CD14-positive monocyte (primary cell): ENCODE measurements around the gene MCOLN2. TPM values are rescaled to one million over a fixed set of nuclear protein-coding genes. Genes with fewer than 3 reads are reported as not detected.

Experiments
- DNase-seq, 3 donors: peaks; one replicate each; pipeline ENCODE4 v3.0.0-alpha.2; 2011 to 2022
- H2AFZ ChIP-seq: 2 replicates; pipeline ENCODE4 v1.6.0; 2012; ENCODE audit warnings: mild to moderate bottlenecking, low read depth, low read length, inconsistent platforms; ENCODE audit not compliant: insufficient read depth, poor library complexity, severe bottlenecking
- H3K27ac ChIP-seq, 2 donors: 1 replicate in 1 of 2; 2 replicates in 1 of 2; pipeline ENCODE4 v1.5.1; 2012 to 2013; ENCODE audit warnings: low read length in 2 of 2, control low read depth in 1 of 2, inconsistent platforms in 1 of 2, low read depth in 1 of 2, mild to moderate bottlenecking in 1 of 2
- H3K27me3 ChIP-seq, 2 donors: one replicate each; pipeline versions ENCODE4 v1.6.0 to v1.6.1; 2011 to 2013; ENCODE audit warnings: low read length in 2 of 2; ENCODE audit not compliant: control insufficient read depth in 2 of 2, insufficient read depth in 2 of 2
- H3K36me3 ChIP-seq, 2 donors: replicated peaks in 1 of 2; 1 replicate in 1 of 2; 2 replicates in 1 of 2; pipeline versions ENCODE4 v1.5.1 to v1.6.1; 2012 to 2013; ENCODE audit warnings: low read length in 2 of 2, control low read depth in 1 of 2, inconsistent platforms in 1 of 2, mild to moderate bottlenecking in 1 of 2; ENCODE audit not compliant: insufficient read depth in 2 of 2, control insufficient read depth in 1 of 2
- H3K4me1 ChIP-seq, 2 donors: 1 replicate in 1 of 2; 2 replicates in 1 of 2; pipeline versions ENCODE4 v1.5.1 to v1.6.1; 2012 to 2013; ENCODE audit warnings: low read length in 2 of 2, control low read depth in 1 of 2, inconsistent platforms in 1 of 2, mild to moderate bottlenecking in 1 of 2, moderate library complexity in 1 of 2; ENCODE audit not compliant: insufficient read depth in 2 of 2, control insufficient read depth in 1 of 2
- H3K4me2 ChIP-seq: replicated peaks from 2 replicates; pipeline ENCODE3; 2012; ENCODE audit warnings: low read length, moderate library complexity, mild to moderate bottlenecking; ENCODE audit not compliant: poor library complexity, severe bottlenecking; ENCODE audit errors: extremely low read depth
- H3K4me3 ChIP-seq, 3 experiments: fragments of 200-600 bp in 1 of 3; sonication (generic) in 1 of 3; replicated peaks in 1 of 3; 1 replicate in 2 of 3; 2 replicates in 1 of 3; pipeline ENCODE4 v1.5.1; 2011 to 2013; ENCODE audit warnings: low read length in 3 of 3, mild to moderate bottlenecking in 3 of 3, control low read depth in 2 of 3, low read depth in 2 of 3, inconsistent platforms in 1 of 3, moderate library complexity in 1 of 3
- H3K79me2 ChIP-seq: 2 replicates; pipeline ENCODE4 v1.6.0; 2012; ENCODE audit warnings: mild to moderate bottlenecking, control low read depth, inconsistent platforms, low read length, moderate library complexity; ENCODE audit not compliant: insufficient read depth
- H3K9ac ChIP-seq: 2 replicates; pipeline ENCODE4 v1.6.0; 2017; ENCODE audit warnings: low read length, mild to moderate bottlenecking; ENCODE audit not compliant: insufficient read depth, poor library complexity, severe bottlenecking
- H3K9me3 ChIP-seq, 2 donors: replicated peaks in 1 of 2; 1 replicate in 1 of 2; 2 replicates in 1 of 2; pipeline versions ENCODE4 v1.5.1 to v1.6.1; 2012 to 2013; ENCODE audit warnings: low read length in 2 of 2, control low read depth in 1 of 2; ENCODE audit not compliant: control insufficient read depth in 1 of 2, insufficient read depth in 1 of 2
- H4K20me1 ChIP-seq: 2 replicates; pipeline ENCODE4 v1.6.0; 2012; ENCODE audit warnings: mild to moderate bottlenecking, low read length, control low read depth, moderate library complexity; ENCODE audit not compliant: insufficient read depth
- H3K27ac Mint-ChIP-seq, 7 donors: one replicate each; pipeline ENCODE4 v1.8.0; 2020; ENCODE audit warnings: mild to moderate bottlenecking in 7 of 7, mixed read lengths in 7 of 7, moderate library complexity in 6 of 7, inconsistent platforms in 2 of 7
- H3K27me3 Mint-ChIP-seq, 3 donors: one replicate each; pipeline ENCODE4 v1.8.0; 2021 to 2022; ENCODE audit warnings: low read depth in 3 of 3, mild to moderate bottlenecking in 3 of 3, mixed read lengths in 3 of 3, moderate library complexity in 3 of 3, inconsistent platforms in 1 of 3
- H3K36me3 Mint-ChIP-seq, 2 donors: one replicate each; pipeline ENCODE4 v1.8.0; 2020; ENCODE audit warnings: mixed read lengths in 2 of 2, inconsistent platforms in 1 of 2, mild to moderate bottlenecking in 1 of 2
- H3K4me1 Mint-ChIP-seq: one replicate; pipeline ENCODE4 v1.8.0; 2020; ENCODE audit warnings: mild to moderate bottlenecking, mixed read lengths
- H3K4me3 Mint-ChIP-seq, 2 donors: one replicate each; pipeline ENCODE4 v1.8.0; 2020; ENCODE audit warnings: mild to moderate bottlenecking in 2 of 2, mixed read lengths in 2 of 2, moderate library complexity in 1 of 2
- H3K9me3 Mint-ChIP-seq, 7 donors: one replicate each; pipeline ENCODE4 v1.8.0; 2020 to 2022; ENCODE audit warnings: mixed read lengths in 7 of 7, mild to moderate bottlenecking in 6 of 7, moderate library complexity in 6 of 7, inconsistent platforms in 2 of 7
- CTCF ChIP-seq: fragments of 200-600 bp; IDR thresholded peaks from one replicate; pipeline ENCODE4 v1.8.0; 2022; ENCODE audit warnings: antibody characterized with exemption, mild to moderate bottlenecking
- WGBS: methylation state at CpG from one replicate; pipeline ENCODE4 v1.1.5; 2013; ENCODE audit warnings: missing lambda C conversion rate; ENCODE audit not compliant: insufficient coverage; 5-methylcytosine and 5-hydroxymethylcytosine counted together
- intact Hi-C, 2 donors: fragments of 100-400 bp; cut with micrococcal nuclease; formaldehyde crosslinking; loops; one replicate each; pipeline versions ENCODE4 v1.15.0 to v1.15.1; 2023
- polyA plus RNA-seq, 3 donors: library from polyadenylated mRNA; depleted of rRNA in 1 of 3; unstranded in 2 of 3; stranded (reverse) in 1 of 3; fragments of 300-500 nt in 2 of 3; fragments of >200 nt in 1 of 3; fragmentation: Illumina TruSeq in 2 of 3; gene quantifications; 1 replicate in 2 of 3; 2 replicates in 1 of 3; pipeline ENCODE4 v1.2.3, GENCODE V29; 2012 to 2021

MCOLN2 gene
- polyA plus RNA-seq, 3 donors, result 0.51 to 2.7 (median 1.1) TPM

GRCh38 chr1:84968101-84968500, 28.8 kb downstream of the MCOLN2 start:
- Mint-ChIP-seq H3K27me3 (peaks cover 0 to 3% (median 2%) of the 10 kb centered on the region in 3 donors), H3K4me1 (peaks cover 9% of the 10 kb centered on the region), H3K9me3 (peaks cover 0 to 5% (median 0%) of the 10 kb centered on the region in 7 donors), H3K36me3 (peaks cover 4 to 7% of the 10 kb centered on the region in 2 donors), H3K4me3 (no peak overlapping the region), H3K27ac (no peak overlapping the region)
- Histone ChIP-seq H3K4me3 (no peak overlapping the region), H3K79me2 (no peaks in the 10 kb centered on the region), H3K9ac (no peak overlapping the region), H3K4me1 (peaks cover 0 to 8% of the 10 kb centered on the region in 2 donors), H4K20me1 (no peaks in the 10 kb centered on the region), H3K9me3 (no peaks in the 10 kb centered on the region), H2AFZ (no peak overlapping the region), H3K27me3 (no peaks in the 10 kb centered on the region), H3K4me2 (no peak overlapping the region), H3K27ac (no peak overlapping the region), H3K36me3 (no peaks in the 10 kb centered on the region)
- DNase-seq, result no peak
- intact Hi-C loops, result no loop called here
- WGBS, result no CpG with 5 or more reads among the region's 1 CpG
- no peak for TF ChIP-seq CTCF

- intact Hi-C loops, result no loop called here
- peaks cover 7% of the 10 kb centered on the region for H3K4me1 Mint-ChIP-seq
- peaks cover 2 to 3% (median 2%) of the 10 kb centered on the region in 3 donors for H3K27me3 Mint-ChIP-seq
- WGBS, result 88% methylated on average over 1 of the region's 1 CpG
- H3K36me3 Mint-ChIP-seq, result peaks cover 4 to 7% of the 10 kb centered on the region in 2 donors
- Histone ChIP-seq H4K20me1 (no peaks in the 10 kb centered on the region), H3K27ac (no peak overlapping the region), H3K4me1 (peaks cover 0 to 5% of the 10 kb centered on the region in 2 donors), H3K4me2 (no peak overlapping the region), H3K9ac (no peak overlapping the region), H3K79me2 (no peaks in the 10 kb centered on the region), H2AFZ (no peak overlapping the region), H3K4me3 (no peak overlapping the region), H3K9me3 (no peaks in the 10 kb centered on the region), H3K36me3 (no peaks in the 10 kb centered on the region), H3K27me3 (no peaks in the 10 kb centered on the region)
- DNase-seq, result no peak
- H3K27ac Mint-ChIP-seq, result no peak overlapping the region
- H3K9me3 Mint-ChIP-seq, result peaks cover 0 to 5% (median 0%) of the 10 kb centered on the region in 7 donors
- TF ChIP-seq CTCF, result no peak
- no peak overlapping the region for H3K4me3 Mint-ChIP-seq
These were observed 29.2 kb downstream of the MCOLN2 start for GRCh38 chr1:84967666-84968065.
